IMR-90 (cell line): ENCODE data around the gene PPP1R1C.

ENCODE experiments used
- BHLHE40 ChIP-seq: fragments of 150-350 bp; IDR thresholded peaks from 2 replicates; pipeline ENCODE4 v1.6.1; 2016; ENCODE audit warnings: mild to moderate bottlenecking, low read depth, low read length
- CEBPB ChIP-seq: IDR thresholded peaks from 2 replicates; pipeline ENCODE4 v1.6.1; 2012; ENCODE audit warnings: low read depth, low read length, improper control_type of control experiment
- FOS ChIP-seq: fragments of 150-350 bp; IDR thresholded peaks from 2 replicates; pipeline ENCODE4 v1.6.1; 2016; ENCODE audit warnings: low read depth, low read length
- MAFK ChIP-seq: IDR thresholded peaks from 2 replicates; pipeline ENCODE4 v1.6.1; 2012; ENCODE audit warnings: low read depth, low read length, improper control_type of control experiment
- POLR2A ChIP-seq: IDR thresholded peaks from 2 replicates; pipeline ENCODE4 v1.6.1; 2012; ENCODE audit warnings: mild to moderate bottlenecking, low read depth, low read length
- RAD21 ChIP-seq: IDR thresholded peaks from 2 replicates; pipeline ENCODE4 v1.6.1; 2012; ENCODE audit warnings: low read length, improper control_type of control experiment
- RCOR1 ChIP-seq: IDR thresholded peaks from 2 replicates; pipeline ENCODE4 v1.6.1; 2012; ENCODE audit warnings: mild to moderate bottlenecking, low read length, improper control_type of control experiment; ENCODE audit not compliant: insufficient replicate concordance
- RFX5 ChIP-seq: IDR thresholded peaks from 2 replicates; pipeline ENCODE4 v1.8.0; 2012; ENCODE audit warnings: low read depth, mild to moderate bottlenecking, low read length, moderate library complexity
- TF ChIP-seq, protein P1 (sequence below): conservative IDR thresholded peaks from 2 replicates; pipeline ENCODE4 v1.5.1; 2012; ENCODE audit warnings: mild to moderate bottlenecking, low read depth, low read length, improper control_type of control experiment
- TF ChIP-seq, protein P2 (sequence below): fragments of 150-350 bp; IDR thresholded peaks from 2 replicates; pipeline ENCODE4 v1.6.1; 2017; ENCODE audit warnings: mild to moderate bottlenecking, antibody characterized with exemption, low read length, low read depth
- TF ChIP-seq, protein P3 (sequence below): fragments of 150-350 bp; IDR thresholded peaks from 2 replicates; pipeline ENCODE4 v1.6.1; 2016; ENCODE audit warnings: low read depth, mild to moderate bottlenecking, low read length, moderate library complexity, borderline replicate concordance

DNA sequence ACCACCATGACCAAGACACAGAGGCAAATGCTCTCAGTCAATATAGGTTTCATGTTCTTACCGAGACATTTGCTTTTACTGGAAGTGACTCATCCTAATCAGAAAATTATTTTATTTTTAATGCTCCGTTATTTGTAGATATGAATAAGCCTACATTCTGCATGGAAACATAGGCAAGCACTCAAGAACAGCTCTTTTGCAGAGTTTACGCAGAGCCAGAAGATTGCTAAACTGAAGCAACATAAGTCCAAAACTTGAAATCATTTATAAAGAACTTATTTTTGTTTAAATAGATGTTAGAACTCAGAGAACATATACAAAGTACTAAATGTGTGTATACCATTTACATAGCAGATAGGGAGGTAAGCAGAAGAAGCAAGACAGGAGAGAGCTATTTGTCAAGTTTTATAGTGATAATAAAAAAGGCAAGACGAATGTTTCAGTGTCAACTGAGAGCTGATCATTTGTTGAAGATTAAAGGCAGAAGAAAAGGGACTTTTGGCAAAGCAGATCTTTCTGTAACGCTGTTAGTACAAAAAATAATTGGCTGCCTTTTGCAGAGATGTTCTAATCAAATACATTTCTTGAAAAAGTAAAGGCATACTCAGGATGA lies 12.4 kb upstream of the PPP1R1C start:
- TF ChIP-seq, protein P1, sequence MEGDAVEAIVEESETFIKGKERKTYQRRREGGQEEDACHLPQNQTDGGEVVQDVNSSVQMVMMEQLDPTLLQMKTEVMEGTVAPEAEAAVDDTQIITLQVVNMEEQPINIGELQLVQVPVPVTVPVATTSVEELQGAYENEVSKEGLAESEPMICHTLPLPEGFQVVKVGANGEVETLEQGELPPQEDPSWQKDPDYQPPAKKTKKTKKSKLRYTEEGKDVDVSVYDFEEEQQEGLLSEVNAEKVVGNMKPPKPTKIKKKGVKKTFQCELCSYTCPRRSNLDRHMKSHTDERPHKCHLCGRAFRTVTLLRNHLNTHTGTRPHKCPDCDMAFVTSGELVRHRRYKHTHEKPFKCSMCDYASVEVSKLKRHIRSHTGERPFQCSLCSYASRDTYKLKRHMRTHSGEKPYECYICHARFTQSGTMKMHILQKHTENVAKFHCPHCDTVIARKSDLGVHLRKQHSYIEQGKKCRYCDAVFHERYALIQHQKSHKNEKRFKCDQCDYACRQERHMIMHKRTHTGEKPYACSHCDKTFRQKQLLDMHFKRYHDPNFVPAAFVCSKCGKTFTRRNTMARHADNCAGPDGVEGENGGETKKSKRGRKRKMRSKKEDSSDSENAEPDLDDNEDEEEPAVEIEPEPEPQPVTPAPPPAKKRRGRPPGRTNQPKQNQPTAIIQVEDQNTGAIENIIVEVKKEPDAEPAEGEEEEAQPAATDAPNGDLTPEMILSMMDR, result no peak
- no peak for TF ChIP-seq FOS
- TF ChIP-seq POLR2A, result no peak
- TF ChIP-seq BHLHE40, result no peak
- no peak for TF ChIP-seq RCOR1
- TF ChIP-seq, protein P2, sequence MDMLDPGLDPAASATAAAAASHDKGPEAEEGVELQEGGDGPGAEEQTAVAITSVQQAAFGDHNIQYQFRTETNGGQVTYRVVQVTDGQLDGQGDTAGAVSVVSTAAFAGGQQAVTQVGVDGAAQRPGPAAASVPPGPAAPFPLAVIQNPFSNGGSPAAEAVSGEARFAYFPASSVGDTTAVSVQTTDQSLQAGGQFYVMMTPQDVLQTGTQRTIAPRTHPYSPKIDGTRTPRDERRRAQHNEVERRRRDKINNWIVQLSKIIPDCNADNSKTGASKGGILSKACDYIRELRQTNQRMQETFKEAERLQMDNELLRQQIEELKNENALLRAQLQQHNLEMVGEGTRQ, result no peak
- TF ChIP-seq MAFK, result no peak
- no peak for TF ChIP-seq RAD21
- no peak for TF ChIP-seq RFX5
- TF ChIP-seq, protein P3, sequence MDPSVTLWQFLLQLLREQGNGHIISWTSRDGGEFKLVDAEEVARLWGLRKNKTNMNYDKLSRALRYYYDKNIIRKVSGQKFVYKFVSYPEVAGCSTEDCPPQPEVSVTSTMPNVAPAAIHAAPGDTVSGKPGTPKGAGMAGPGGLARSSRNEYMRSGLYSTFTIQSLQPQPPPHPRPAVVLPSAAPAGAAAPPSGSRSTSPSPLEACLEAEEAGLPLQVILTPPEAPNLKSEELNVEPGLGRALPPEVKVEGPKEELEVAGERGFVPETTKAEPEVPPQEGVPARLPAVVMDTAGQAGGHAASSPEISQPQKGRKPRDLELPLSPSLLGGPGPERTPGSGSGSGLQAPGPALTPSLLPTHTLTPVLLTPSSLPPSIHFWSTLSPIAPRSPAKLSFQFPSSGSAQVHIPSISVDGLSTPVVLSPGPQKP, result no peak
- no peak for TF ChIP-seq CEBPB
